ENCODE data around the gene EFHB.

GRCh38 chr3:19940643-19941042, 6.6 kb upstream of the EFHB start:
- TF ChIP-seq CTCF (IDR thresholded peaks at IDR 0.05) = no peak
- no peak for TF ChIP-seq POLR2A (IDR thresholded peaks at IDR 0.05)

All from heart left ventricle (tissue), 13 donors.